ENCODE measurements around the gene NANOS3.

GRCh38 chr19:13899393-13899792 is 22.5 kb downstream of the NANOS3 start:
- TF ChIP-seq CTCF (IDR thresholded peaks at IDR 0.05) (no peak), EP300 (IDR thresholded peaks at IDR 0.05) (no peak)

All from ovary (tissue), 3 donors.